ENCODE measurements around the gene STK39. TPM values are rescaled to one million over a fixed set of nuclear protein-coding genes. Genes with fewer than 3 reads are reported as not detected.

STK39 gene
- total RNA-seq, 1 donor from 2014 or later, result 26.9 TPM

GRCh38 chr2:167960089-167960747 is 287.2 kb downstream of the STK39 start:
- TF ChIP-seq, protein P1, sequence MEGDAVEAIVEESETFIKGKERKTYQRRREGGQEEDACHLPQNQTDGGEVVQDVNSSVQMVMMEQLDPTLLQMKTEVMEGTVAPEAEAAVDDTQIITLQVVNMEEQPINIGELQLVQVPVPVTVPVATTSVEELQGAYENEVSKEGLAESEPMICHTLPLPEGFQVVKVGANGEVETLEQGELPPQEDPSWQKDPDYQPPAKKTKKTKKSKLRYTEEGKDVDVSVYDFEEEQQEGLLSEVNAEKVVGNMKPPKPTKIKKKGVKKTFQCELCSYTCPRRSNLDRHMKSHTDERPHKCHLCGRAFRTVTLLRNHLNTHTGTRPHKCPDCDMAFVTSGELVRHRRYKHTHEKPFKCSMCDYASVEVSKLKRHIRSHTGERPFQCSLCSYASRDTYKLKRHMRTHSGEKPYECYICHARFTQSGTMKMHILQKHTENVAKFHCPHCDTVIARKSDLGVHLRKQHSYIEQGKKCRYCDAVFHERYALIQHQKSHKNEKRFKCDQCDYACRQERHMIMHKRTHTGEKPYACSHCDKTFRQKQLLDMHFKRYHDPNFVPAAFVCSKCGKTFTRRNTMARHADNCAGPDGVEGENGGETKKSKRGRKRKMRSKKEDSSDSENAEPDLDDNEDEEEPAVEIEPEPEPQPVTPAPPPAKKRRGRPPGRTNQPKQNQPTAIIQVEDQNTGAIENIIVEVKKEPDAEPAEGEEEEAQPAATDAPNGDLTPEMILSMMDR (IDR thresholded peaks at IDR 0.05), result no peak
- Mint-ChIP-seq H3K9me3 (ENCODE audit: unreplicated experiment) (no peaks in the 10 kb centered on the region), H3K27ac (ENCODE audit: unreplicated experiment) (no peak overlapping the region), H3K27me3 (ENCODE audit: unreplicated experiment) (no peaks in the 10 kb centered on the region), H3K4me1 (ENCODE audit: unreplicated experiment) (peaks cover 17% of the 10 kb centered on the region), H3K4me3 (ENCODE audit: unreplicated experiment) (no peak overlapping the region), H3K36me3 (ENCODE audit: unreplicated experiment) (peaks cover 17% of the 10 kb centered on the region)
- DNase-seq (ENCODE audit: extremely low spot score, unreplicated experiment), result no peak

DNA sequence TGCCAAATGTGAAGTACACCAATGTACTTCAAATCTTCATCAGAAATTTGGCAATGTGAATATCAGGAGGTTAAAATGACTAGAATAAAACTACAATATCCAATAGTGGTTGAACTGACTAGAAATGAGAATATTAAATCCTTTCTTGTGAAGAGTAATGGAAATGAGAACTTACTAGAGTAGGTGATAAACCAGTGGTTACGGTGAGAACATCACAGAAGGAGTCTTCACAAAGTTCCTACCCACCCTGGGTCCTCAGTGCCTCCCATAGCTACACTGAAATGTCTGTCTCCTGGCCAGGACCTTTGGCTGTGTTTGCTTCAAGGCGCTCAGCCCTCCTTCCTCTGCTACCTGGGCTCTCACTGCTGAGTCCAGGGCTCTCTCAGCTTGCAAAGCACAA is 289.7 kb downstream of the STK39 start:
- DNase-seq (ENCODE audit: extremely low spot score, unreplicated experiment), result no peak
- Mint-ChIP-seq H3K27ac (ENCODE audit: unreplicated experiment) (no peak overlapping the region), H3K4me1 (ENCODE audit: unreplicated experiment) (peaks cover 27% of the 10 kb centered on the region), H3K4me3 (ENCODE audit: unreplicated experiment) (no peak overlapping the region), H3K9me3 (ENCODE audit: unreplicated experiment) (no peaks in the 10 kb centered on the region), H3K36me3 (ENCODE audit: unreplicated experiment) (peaks cover 5% of the 10 kb centered on the region), H3K27me3 (ENCODE audit: unreplicated experiment) (no peaks in the 10 kb centered on the region)
- TF ChIP-seq, protein P1 (IDR thresholded peaks at IDR 0.05), result no peak

DNA sequence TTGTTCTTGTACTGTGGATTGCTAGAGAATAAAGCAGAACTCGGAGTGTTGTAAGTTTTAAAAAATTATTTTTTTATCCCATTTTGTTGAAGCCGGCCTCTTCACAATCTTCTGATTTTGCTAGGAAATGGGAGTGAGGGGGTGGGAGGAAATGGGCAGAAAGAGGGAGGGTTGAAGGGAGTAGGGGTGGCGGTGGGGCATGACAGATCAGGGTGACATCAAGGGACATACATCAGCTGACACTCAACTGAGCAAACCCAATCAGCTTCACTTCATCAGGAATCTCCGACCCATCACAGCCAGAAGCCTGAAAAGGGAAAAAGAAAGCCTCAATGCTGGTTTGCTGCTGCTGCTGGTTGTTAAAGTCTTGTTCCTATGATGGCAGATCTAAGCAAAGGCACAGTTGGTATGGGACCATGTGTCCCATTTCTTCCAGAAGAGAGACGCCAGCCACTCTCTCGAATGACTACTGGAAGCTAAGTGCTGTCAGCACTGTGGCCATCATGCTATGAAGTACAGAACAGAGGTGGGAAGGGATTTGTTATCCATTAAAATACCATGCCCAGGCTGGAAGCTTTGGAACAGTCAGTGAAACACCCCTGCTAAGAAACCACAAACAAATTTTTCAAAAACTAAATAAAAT is 292.0 kb downstream of the STK39 start:
- Mint-ChIP-seq H3K4me3 (ENCODE audit: unreplicated experiment) (no peak overlapping the region), H3K27ac (ENCODE audit: unreplicated experiment) (peak overlapping the region; percentile 31), H3K27me3 (ENCODE audit: unreplicated experiment) (no peaks in the 10 kb centered on the region), H3K4me1 (ENCODE audit: unreplicated experiment) (peaks cover 27% of the 10 kb centered on the region), H3K36me3 (ENCODE audit: unreplicated experiment) (peaks cover 12% of the 10 kb centered on the region), H3K9me3 (ENCODE audit: unreplicated experiment) (peaks cover 7% of the 10 kb centered on the region)
- DNase-seq (ENCODE audit: extremely low spot score, unreplicated experiment), result no peak
- TF ChIP-seq, protein P1 (IDR thresholded peaks at IDR 0.05), result no peak

DNA sequence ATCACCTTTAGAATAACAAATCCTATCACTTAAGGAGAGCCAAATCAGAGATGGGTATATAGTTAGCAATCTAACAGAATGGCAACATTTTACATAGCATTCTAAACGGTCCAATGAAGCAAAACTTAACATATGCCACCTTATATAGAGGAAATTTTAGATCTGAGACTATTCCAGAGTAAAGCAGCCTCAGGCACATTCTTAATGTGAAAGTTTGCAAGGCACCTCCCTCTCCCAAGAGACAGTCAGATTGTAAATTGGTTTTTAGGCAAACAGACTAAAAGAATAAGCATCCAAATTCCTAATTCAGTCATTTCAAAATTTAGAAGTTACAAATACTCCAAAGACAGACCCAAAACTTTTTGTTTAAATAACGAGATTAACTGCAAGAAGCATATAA is 292.9 kb downstream of the STK39 start:
- TF ChIP-seq, protein P1 (IDR thresholded peaks at IDR 0.05), result no peak
- H3K27me3 Mint-ChIP-seq (ENCODE audit: unreplicated experiment), result no peaks in the 10 kb centered on the region
- H3K36me3 Mint-ChIP-seq (ENCODE audit: unreplicated experiment), result peaks cover 12% of the 10 kb centered on the region
- H3K4me1 Mint-ChIP-seq (ENCODE audit: unreplicated experiment), result peaks cover 27% of the 10 kb centered on the region
- H3K27ac Mint-ChIP-seq (ENCODE audit: unreplicated experiment), result peak overlapping the region; percentile 35
- DNase-seq (ENCODE audit: extremely low spot score, unreplicated experiment), result no peak
- peaks cover 7% of the 10 kb centered on the region for H3K9me3 Mint-ChIP-seq (ENCODE audit: unreplicated experiment)
- H3K4me3 Mint-ChIP-seq (ENCODE audit: unreplicated experiment), result no peak overlapping the region

DNA sequence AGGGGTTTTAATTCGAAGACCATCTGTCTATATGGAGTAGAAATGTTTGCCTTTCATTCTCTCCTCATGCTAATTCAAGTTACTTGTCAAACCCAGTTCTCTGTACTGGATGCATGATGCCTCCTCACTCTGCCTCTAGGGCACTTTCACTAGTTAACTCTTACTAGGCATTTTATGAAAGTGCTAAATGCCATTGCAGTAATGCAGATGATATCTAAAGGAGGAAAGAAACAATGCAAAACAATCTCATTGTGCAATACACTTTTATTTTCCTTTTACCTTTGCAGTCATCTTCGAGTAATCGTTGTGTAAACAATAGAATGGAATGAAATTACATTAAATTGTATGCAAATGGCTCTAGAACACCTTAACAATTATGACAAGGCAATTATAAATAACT is 293.6 kb downstream of the STK39 start:
- no peak overlapping the region for H3K4me3 Mint-ChIP-seq (ENCODE audit: unreplicated experiment)
- no peak overlapping the region for H3K27ac Mint-ChIP-seq (ENCODE audit: unreplicated experiment)
- H3K27me3 Mint-ChIP-seq (ENCODE audit: unreplicated experiment), result no peaks in the 10 kb centered on the region
- peaks cover 7% of the 10 kb centered on the region for H3K9me3 Mint-ChIP-seq (ENCODE audit: unreplicated experiment)
- peaks cover 12% of the 10 kb centered on the region for H3K36me3 Mint-ChIP-seq (ENCODE audit: unreplicated experiment)
- DNase-seq (ENCODE audit: extremely low spot score, unreplicated experiment), result no peak
- TF ChIP-seq, protein P1 (IDR thresholded peaks at IDR 0.05), result no peak
- H3K4me1 Mint-ChIP-seq (ENCODE audit: unreplicated experiment), result peaks cover 27% of the 10 kb centered on the region
